Type B pancreatic cell (in vitro differentiated cells): ENCODE measurements around the gene CDH16. TPM values are rescaled to one million over a fixed set of nuclear protein-coding genes. Genes with fewer than 3 reads are reported as not detected.

ENCODE experiments used
- DNase-seq: peaks from one replicate; pipeline ENCODE4 v3.0.0; 2021; ENCODE audit warnings: mixed read lengths; ENCODE audit not compliant: unreplicated experiment; ENCODE audit errors: extremely low spot score
- H3K27ac Mint-ChIP-seq: 2 replicates; pipeline ENCODE4 v1.8.0; 2021; ENCODE audit warnings: mild to moderate bottlenecking, mixed read lengths
- H3K27me3 Mint-ChIP-seq: 2 replicates; pipeline ENCODE4 v1.8.0; 2021; ENCODE audit warnings: mixed read lengths
- H3K36me3 Mint-ChIP-seq: 2 replicates; pipeline ENCODE4 v1.8.0; 2021; ENCODE audit warnings: mixed read lengths
- H3K4me1 Mint-ChIP-seq: one replicate; pipeline ENCODE4 v1.8.0; 2021; ENCODE audit warnings: mixed read lengths; ENCODE audit not compliant: unreplicated experiment
- H3K4me3 Mint-ChIP-seq: 2 replicates; pipeline ENCODE4 v1.8.0; 2021; ENCODE audit warnings: mild to moderate bottlenecking, mixed read lengths
- H3K9me3 Mint-ChIP-seq: 2 replicates; pipeline ENCODE4 v1.8.0; 2021; ENCODE audit warnings: mixed read lengths
- total RNA-seq: library from RNA; stranded (reverse); gene quantifications from 2 replicates; pipeline ENCODE4 v1.2.1, GENCODE V29; 2021; ENCODE audit warnings: low replicate concordance
- TF ChIP-seq, protein P1 (sequence below): fragments of 200-600 bp; sonication (generic); conservative IDR thresholded peaks from 2 replicates; pipeline ENCODE4 v1.5.0; 2021; ENCODE audit warnings: antibody characterized with exemption, mild to moderate bottlenecking

The CDH16 gene
- total RNA-seq, 1 donor from 2014 or later = 1.7 TPM

- Mint-ChIP-seq H3K9me3 (peaks cover 8% of the 10 kb centered on the region), H3K4me1 (peaks cover 10% of the 10 kb centered on the region), H3K36me3 (no peaks in the 10 kb centered on the region), H3K4me3 (no peak overlapping the region), H3K27me3 (peaks cover 13% of the 10 kb centered on the region), H3K27ac (no peak overlapping the region)
- TF ChIP-seq, protein P1, sequence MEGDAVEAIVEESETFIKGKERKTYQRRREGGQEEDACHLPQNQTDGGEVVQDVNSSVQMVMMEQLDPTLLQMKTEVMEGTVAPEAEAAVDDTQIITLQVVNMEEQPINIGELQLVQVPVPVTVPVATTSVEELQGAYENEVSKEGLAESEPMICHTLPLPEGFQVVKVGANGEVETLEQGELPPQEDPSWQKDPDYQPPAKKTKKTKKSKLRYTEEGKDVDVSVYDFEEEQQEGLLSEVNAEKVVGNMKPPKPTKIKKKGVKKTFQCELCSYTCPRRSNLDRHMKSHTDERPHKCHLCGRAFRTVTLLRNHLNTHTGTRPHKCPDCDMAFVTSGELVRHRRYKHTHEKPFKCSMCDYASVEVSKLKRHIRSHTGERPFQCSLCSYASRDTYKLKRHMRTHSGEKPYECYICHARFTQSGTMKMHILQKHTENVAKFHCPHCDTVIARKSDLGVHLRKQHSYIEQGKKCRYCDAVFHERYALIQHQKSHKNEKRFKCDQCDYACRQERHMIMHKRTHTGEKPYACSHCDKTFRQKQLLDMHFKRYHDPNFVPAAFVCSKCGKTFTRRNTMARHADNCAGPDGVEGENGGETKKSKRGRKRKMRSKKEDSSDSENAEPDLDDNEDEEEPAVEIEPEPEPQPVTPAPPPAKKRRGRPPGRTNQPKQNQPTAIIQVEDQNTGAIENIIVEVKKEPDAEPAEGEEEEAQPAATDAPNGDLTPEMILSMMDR = no peak
- no peak for DNase-seq
Measured at GRCh38 chr16:66910175-66910940, 8.3 kb downstream of the CDH16 start.

- H3K9me3 Mint-ChIP-seq = peaks cover 8% of the 10 kb centered on the region
- H3K4me3 Mint-ChIP-seq = no peak overlapping the region
- TF ChIP-seq, protein P1 = no peak
- H3K36me3 Mint-ChIP-seq = no peaks in the 10 kb centered on the region
- no peak overlapping the region for H3K27ac Mint-ChIP-seq
- H3K27me3 Mint-ChIP-seq = peaks cover 3% of the 10 kb centered on the region
- H3K4me1 Mint-ChIP-seq = peaks cover 19% of the 10 kb centered on the region
- DNase-seq = no peak
Measured at GRCh38 chr16:66908762-66909559, 9.7 kb downstream of the CDH16 start.

- peaks cover 8% of the 10 kb centered on the region for H3K9me3 Mint-ChIP-seq
- H3K36me3 Mint-ChIP-seq = no peaks in the 10 kb centered on the region
- peaks cover 3% of the 10 kb centered on the region for H3K27me3 Mint-ChIP-seq
- peaks cover 19% of the 10 kb centered on the region for H3K4me1 Mint-ChIP-seq
- TF ChIP-seq, protein P1 = no peak
- no peak for DNase-seq
- H3K4me3 Mint-ChIP-seq = no peak overlapping the region
- H3K27ac Mint-ChIP-seq = no peak overlapping the region
Measured at GRCh38 chr16:66908116-66908515, 10.6 kb downstream of the CDH16 start.

DNA sequence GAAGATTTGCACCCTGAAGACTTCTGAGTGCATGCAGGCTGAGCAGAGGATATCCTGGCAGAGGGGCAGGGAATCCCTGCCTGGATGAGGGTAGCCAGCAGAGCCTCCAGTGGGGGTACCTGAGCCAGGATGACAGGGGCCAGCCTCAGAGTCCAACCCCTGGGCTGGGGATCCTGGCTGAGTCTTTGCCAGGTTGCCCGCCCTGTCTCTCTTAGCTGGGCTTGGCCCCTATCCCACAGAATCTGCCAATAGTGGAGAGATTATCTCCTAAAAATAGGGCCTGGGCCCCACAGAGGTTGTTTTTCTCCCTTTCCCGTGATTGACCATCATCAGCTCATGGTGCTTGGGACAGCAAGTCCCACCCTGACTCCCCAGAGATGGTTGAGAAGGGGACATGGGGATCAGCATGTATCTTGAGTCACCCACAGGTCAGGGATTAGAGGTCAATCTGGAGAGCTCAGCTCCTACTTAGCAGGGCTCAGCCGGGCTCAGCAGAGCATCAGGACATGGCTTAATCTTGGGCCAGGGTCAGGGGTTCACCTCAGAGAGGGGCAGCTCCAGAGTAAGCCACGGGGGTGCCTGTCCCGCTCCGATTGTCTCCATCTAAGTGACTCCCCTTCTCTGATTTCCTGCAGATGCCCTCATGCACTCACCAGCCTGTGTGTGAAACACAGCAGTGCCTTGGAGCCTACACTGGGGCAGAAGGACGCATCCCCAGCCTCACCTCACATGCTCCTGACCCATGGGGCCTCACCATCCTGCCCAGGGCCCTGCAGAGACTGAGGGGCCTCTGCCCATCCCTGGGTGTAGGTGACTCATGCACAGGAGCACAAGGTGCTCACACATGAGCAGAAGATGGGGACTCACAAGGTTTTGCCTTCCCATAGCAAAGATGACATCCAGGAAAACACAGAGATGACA is 11.5 kb downstream of the CDH16 start:
- no peak for DNase-seq
- peaks cover 19% of the 10 kb centered on the region for H3K4me1 Mint-ChIP-seq

More for the DNA sequence above, 11.5 kb downstream of the CDH16 start:
- Mint-ChIP-seq H3K4me3 (no peak overlapping the region), H3K27me3 (peaks cover 3% of the 10 kb centered on the region), H3K9me3 (peaks cover 8% of the 10 kb centered on the region), H3K27ac (no peak overlapping the region), H3K36me3 (no peaks in the 10 kb centered on the region)
- TF ChIP-seq, protein P1 = no peak
